NOMO-1 (cell line): ENCODE results near the gene SOSTDC1.
"Not testable (repeated sequence)": the region's sequence is repeated elsewhere in the genome, so short reads cannot be mapped to it uniquely, and the experiment has no call there.

Source experiments
- DNase-seq, 2 experiments: peaks; one replicate each; lab custom pipeline; 2025; ENCODE audit not compliant: unreplicated experiment in 2 of 2; lab: John Stamatoyannopoulos, UW

The SOSTDC1 gene

DNA sequence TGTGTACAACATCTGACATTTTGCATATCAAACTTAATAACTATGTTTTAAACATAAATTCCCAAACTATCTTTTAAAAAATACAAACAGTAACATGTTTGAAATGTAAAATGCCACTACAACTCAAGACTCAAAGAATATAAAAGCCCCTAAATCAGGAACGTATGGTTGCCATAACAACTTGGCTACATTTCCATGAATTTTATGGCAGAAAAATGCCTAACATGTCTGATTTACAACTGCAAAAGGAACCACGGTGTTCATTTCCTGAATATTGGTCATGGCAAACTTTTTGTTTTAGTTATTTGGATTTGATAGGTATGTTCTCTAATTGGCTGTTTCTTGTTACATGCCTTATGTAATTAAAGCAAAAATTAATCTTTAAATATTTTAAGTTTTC lies 2.0 kb downstream of the SOSTDC1 start:
- no peak for DNase-seq

DNA sequence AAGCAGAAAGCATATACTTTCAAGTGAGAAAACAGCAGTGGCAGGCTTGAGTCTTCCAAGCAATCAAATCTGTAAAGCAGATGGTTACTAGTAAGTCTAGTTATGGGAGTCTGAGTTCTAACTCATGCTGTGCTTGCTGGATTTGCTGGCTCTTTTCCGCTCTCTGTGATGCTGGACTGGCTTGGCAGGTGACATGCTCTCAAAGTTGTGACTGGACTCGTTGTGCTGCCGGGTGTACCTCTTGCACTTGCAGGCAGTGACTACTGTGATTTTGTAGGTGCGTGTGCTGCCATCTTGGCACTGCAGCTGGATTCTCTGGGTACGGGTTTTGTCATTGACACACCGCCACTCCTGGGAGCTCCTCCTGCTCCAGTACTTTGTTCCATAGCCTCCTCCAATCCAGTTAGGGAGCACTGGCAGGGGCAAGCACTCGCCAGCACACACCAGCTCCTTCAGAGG lies 3.1 kb downstream of the SOSTDC1 start:
- DNase-seq = no peak

DNA sequence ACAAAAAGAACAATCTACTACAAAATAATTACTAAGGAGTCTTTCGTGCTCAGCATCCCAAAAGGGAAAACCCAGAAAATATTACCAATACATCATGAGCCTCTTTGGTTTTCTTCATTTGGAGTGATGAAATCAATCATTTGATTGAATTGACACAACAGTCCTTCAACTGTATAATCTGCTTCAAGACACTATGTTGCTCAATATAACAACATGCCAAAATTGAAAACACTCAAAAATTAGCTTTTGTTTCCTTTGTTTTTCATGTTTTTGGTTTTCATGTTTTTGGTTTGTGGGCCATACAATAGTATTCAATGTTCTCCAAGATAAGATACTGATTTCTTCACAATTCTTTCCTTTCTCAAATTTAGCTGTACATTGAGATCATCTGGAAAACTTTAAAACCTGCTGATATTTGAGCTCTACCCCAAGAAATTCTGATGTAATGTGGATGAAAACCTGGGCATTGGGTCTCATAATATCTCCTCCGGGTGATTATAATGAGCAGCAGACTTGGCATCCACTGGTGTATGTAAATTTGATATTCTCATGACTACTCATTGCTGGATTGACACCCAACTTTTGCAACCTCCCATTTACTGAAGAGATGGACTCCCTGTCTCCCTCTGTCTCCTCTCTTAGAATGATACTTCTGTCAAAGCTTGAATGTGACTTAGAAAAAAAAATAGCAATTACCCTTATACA lies 4.6 kb downstream of the SOSTDC1 start:
- no peak for DNase-seq

DNA sequence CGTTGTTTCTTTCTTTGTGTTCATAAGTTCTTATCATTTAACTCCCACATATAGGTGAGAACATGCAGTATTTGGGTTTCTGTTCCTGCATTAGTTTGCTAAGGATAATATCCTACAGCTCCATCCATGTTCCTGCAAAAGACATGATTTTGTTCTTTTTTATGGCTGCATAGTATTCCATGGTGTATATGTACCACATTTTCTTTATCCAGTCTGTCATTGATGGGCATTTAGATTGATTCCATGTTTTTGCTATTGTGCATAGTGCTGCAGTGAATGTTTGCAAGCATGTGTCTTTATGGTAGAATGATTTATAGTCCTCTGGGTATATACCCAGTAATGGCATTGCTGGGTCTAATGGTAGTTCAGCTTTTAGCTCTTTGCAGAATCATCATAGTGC lies 9.2 kb downstream of the SOSTDC1 start:
- not testable (repeated sequence) for DNase-seq

DNA sequence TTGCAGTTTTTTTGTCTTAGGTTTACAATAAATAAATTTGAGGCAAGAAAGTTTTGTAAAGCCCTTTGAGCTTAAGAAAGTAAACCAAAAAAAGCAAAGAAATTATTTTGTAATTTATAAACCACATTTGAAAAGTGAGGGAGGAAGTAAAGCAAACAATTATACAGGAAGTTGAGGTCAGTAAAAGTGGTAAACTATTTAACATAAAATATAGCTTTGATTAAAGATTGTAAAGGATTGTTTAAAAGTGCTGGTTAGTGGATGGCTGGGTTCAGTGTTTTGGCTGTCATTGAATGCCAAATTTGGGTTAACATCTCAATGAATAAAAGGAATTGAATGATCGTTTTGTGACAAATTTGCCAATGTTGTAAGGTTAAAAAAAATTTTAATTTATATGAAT lies 9.9 kb downstream of the SOSTDC1 start:
- DNase-seq = peak; percentile 0 to 35

DNA sequence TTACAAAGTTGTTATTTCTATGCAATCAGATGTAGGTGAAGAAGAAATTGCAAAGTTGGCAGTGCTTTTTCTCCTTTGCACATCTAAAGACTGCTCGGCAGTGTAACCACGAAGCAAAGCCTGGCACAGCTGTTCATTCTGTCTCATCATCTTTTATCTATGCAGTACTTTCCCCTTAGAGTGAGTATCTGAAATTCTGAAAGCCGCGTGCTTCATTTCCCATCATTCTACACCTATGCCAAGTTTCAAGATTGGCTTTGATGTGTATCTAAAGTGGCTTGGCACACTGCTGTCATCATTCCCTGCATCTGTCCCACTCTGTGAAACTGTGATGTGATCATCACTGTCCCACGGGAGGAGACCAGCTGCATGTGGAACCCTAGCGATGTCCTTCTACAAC lies 15.2 kb downstream of the SOSTDC1 start:
- no peak for DNase-seq

DNA sequence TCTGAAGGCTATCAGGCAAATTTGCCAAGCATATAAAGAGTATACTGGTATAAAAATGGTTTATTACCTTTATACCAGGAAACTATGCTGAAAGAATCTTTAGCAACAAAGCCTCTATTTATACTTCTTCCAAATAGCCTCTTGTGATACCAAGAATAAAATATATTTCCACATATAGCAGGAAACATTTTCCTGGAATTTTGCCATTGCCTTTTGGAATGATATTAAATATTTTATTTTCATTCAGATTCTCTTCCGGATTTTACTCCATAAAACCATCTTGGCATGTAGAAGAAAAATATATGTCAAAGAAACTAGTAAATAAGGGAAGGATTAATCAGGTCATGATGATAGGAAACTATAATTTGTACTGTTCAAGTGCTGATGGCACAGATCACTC lies 17.7 kb downstream of the SOSTDC1 start:
- no peak for DNase-seq

DNA sequence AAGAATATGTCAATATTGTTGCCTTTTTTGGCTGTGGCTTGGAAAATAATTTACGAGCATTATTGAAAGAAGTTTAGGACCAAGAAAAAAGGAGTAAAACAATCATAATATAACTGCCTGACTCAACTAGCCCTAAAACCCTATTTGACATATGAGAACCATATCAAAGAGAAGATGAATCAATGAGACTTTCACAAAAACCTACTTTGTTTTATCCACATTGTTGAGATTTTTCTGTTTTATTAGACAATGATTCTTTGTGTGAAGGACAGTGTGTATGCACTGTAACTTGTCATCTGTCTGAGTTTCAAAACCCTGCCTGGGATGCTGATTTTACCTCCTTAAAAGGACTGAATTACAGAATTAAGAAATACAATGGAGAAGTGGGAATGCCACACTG lies 19.0 kb downstream of the SOSTDC1 start:
- DNase-seq = no peak

DNA sequence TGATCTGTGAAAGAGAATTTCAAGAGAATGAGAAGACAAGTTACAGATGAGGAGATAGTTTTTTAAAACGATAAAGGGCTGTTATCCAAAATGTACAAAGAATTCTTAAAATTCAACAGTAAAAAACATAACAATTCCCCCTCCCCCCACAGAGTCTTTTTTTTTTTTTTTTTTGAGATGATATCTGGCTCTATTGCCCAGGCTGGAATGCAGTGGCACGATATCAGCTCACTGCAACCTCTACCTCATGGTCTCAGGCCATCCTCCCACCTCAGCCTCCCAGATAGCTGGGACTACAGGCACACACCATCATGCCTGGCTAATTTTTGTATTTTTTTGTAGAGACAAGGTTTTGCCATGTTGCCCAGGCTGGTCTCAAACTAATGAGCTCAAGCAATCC lies 21.7 kb downstream of the SOSTDC1 start:
- DNase-seq = not testable (repeated sequence)

DNA sequence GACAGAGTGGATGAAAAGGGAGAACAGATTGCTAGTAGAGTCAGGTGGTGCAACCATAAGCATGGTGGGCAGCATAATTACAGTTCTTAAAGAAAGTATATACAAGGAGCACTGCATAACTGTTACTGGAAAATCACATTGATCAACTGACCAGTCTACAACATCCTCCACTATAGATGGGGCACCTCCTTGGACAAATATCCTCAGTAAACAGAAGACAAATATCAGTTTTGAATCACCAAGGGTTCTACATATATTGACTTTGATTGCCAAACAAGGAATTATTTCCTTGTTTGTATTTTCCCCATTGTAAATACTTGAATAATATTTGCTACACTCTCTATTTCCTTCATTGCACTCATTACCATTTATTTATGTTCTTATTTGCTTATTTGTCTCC lies 26.6 kb downstream of the SOSTDC1 start:
- no peak for DNase-seq

DNA sequence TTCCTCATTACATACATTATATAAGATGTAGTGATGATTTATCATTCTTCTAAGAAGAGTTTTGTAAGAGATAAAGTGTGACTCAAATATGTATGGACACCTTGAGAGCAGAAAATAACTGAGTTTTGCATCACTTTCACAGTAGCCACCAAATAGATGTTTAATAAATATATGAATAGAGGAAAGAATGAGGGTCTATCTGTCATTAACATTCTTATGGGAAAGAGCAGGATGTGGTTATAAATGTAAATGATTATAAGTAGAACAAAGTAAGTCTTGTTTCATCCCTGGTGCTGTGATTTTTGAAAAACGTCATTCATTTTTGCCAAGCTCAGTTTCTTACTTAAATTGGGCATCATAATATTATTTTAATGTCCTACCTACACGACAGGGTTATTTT lies 29.2 kb downstream of the SOSTDC1 start:
- DNase-seq = no peak

DNA sequence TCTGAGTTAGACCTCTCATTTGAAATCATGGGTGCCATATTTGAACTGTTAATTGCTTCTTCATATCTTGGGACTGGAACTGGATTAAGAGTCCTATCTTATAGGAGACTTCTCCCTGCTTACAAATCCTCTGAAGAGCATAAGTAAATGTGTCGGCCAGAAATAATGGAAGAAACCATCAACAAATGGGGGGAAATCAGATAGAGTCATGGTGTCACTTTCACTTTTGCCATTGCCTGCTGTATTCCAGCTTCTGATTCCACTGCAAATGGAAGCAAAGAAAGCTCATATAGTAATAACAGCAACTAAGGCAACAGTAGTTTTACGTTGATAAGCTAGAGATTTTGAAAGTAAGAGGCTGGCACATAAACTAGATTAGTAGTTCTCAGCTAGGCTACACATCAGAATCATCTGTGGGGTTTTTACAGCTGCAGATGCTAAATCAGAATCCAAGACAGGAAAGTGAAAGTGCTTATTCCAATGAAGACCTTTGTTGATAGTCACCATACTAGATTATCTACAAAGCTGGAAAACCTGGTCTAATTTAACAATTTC lies 31.9 kb downstream of the SOSTDC1 start:
- no peak for DNase-seq

DNA sequence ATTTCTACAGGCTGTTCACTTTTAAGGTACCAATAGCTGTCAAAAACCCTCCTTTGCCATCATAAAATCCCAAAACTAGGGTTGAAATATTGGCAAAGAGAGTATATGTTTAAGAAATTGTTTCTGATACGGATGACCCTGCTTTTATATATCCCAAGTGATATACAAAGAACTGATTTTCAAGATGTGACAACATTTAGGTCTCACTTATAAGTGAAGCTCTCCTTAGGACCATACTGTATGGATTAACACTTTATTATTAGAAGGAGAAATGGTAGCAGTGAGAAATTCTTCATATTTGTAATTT lies 33.2 kb downstream of the SOSTDC1 start:
- DNase-seq = no peak

DNA sequence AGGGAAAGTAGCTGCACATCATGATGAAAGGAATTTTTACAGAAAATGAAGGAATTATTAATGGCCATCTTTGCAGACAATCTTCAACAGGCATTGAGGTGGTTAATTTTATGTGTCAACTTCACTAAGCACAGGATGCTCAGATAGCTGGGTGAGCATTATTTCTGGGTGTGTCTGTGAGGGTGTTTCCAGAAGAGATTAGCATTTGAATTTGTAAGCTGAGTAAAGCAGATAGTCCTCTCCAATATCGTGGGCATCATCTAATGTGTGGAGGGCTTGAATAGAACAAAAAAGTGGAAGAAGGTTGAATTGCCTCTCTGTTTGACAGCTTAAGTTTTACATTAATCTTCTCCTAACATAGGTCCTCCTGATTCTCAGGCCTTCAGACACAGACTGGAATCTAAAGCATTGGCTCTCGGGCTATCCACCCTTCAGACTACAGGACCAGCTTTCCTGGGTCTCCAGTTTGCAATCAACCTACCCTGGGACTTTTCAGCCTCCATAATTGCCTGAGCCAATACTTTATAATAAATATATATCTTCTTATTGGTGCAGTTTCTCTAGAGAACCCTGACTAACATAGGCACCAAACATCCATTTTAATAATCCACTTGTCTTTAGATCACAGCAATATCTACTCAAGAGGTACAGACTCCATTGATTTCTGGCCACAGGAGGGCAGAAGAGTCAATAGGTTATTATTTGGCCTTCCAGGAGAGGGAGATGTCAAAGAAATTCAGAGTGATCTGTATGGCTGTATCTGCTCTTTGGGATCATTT lies 33.7 kb downstream of the SOSTDC1 start:
- DNase-seq = peak in 1 of 2 experiments; percentile 0

DNA sequence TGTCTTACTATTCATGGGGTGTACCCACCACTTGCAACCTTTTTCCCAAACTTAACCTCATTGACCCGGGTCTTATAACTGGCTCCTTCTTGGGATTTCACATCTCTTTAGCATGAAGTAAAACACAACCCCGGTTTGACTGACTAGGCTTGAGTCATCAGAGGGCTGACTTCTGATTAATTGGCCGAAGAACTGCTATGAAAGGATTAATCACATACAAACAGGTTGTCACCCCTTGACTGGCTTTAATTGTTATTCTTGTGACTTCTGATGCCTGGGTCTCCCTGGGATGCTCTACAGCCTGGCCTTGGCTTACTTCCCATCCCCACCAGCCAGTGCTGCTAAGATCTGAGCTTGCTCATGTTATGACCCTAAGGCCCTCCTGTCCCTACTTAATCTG lies 35.4 kb downstream of the SOSTDC1 start:
- DNase-seq = no peak

DNA sequence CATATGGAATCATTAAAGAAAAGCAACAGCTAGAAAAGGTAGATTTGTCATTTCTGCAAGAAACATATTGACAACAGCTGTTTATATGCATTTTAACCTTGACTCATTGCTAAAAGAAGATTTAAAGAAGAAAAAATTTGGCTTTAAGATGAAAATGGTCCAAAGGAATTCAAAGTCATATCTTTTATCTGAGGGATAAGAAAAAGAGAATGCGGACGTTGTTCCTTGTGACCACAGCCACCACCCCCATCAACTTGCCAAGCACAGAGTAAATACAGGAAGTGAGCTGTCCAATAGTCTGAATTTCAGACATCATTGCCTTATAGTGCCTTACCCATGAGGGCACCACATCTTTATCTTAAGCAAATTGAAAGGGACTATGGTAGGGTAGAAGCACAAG lies 36.9 kb downstream of the SOSTDC1 start:
- DNase-seq = peak; percentile 31 to 40

DNA sequence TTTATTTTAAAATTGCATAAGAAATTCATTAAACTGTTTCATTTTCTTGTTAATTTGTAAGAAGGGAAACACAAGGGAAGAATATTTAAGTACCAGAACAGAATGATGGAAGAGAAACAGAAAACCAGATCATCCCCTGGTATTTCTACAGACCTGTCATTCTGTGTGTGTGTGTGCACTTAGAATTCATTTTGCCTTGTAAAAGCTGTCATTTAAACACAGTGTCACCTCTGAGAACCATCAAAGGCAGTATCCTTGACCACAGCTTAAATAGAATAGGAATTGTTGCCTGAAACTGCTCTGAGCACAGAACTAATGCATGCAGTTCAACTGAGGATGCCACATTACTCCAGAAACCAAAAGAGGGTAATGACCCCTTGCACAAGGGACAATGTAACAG lies 37.4 kb downstream of the SOSTDC1 start:
- no peak for DNase-seq

DNA sequence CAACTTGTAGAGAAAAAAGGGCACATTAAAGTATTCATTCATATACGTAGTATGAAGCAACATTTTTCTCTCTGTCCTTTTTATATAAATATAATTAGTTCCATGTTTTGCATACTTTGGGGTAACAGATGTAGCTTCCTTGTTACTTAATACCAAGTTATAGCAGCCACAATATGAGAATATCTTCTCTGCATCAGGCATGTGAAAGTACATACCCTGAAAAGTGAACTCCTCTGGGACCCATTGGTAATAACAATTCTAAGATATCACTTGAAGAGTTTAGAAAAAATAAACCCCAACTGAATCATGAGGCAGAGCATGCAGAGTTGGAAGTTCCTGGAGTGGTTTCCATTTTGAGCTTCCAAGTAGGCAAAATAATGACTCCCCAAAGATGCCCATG lies 41.8 kb downstream of the SOSTDC1 start:
- no peak for DNase-seq

DNA sequence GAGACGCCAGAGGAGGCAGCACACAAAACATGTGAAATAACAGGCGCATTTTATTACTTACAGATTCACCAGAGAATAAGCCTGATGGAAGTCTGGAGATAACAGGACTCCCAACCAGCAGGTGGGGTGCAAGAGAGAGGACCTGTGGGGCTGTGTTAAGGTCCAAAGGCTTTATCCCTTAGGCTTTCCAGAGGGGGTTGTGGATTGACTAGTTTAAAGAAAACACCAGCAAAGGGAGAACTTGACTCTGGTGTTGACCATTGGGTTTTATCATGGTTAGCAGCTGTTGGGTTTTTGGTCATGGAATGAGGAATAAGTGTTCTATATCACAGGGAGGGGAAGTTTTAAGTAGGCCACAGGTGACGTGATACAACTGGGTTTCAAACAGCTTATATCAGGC lies 42.6 kb downstream of the SOSTDC1 start:
- DNase-seq = no peak

DNA sequence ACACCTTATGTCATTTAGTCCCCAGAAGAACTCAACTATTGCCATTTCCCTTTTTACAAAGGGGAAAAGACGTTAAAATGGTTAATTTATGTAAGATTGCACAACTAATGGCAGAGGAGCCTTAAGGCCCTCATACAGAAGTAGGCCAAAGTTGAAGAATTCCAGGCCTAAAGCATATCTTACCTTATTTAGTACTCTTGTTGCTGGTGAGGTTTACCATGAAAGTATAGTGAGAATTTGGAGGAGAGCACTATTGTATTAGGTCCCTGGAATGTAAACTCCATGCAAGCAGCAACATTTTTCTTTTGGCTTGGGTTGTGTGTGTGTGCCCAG lies 43.5 kb downstream of the SOSTDC1 start:
- peak; percentile 67 for DNase-seq

DNA sequence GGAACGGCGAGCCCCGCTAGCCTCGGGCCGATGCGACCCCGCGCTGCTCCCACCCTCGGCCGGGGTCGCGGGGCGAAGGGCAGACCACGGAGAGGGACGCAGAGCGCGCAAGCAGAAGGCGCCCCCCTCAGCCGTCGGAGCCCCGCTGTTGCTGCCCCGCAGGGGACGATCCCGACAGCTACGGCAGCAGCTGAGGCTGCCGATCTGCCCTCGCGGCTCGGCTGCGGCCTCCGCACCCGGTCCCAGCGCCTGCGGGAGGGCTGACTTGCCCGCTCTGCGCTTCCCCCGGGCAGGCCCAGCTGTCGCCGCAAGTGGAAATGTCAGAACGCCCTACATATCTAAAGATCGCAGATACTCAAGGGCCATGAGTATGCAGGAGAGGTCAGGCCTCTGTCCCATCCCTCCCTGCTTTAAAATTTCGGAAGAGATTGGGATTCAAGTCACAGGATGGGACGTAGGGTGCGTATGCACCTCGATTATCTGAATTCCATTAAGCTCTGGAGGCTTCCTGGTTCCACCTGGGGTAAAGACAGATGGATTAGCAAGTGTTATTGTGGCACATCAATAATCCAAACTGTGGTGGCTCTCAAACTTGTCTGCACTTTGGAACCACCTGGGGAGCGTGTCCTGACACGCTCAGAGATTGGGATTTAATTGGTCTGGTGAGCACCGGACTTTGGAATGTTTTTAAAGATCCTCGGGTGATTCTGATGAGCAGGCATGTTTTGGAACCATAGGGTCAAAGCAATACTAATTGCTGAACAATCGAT lies 44.0 kb downstream of the SOSTDC1 start, which contains the start of gene CRPPA:
Gene CRPPA, minus strand, starts transcription at position 206 of the 770 bp plus-strand sequence. CDS start 216 bp downstream, outside the sequence.
- peak in 1 of 2 experiments; percentile 13 for DNase-seq
